ENCODE results near the gene KRTAP5-1. TPM values are rescaled to one million over a fixed set of nuclear protein-coding genes. Genes with fewer than 3 reads are reported as not detected.
"Not testable (repeated sequence)": the region's sequence is repeated elsewhere in the genome, so short reads cannot be mapped to it uniquely, and the experiment has no call there.

The KRTAP5-1 gene
- total and polyA plus RNA-seq, 12 donors: 0.10 TPM; not detected in 11

DNA sequence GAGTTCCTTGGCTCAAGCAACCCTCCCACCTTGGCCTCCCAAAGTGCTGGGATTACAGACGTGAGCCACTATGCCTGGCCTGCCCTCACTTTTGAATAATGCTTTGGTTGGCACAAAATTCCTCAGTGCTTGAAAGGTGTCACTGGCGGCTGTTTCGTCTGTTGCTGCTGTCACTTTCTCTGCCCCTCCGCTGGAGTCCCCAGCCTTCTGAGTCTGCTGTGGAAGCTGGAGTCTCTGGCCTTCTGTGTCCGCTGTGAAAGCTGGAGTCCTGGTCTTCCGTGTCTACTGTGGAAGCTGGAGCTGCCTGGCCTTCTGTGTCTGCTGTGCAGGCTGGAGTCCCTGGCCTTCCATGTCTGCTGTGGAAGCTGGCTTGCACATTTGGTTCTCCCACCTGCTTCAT lies 4.9 kb upstream of the KRTAP5-1 start:
- TF ChIP-seq, protein P1, sequence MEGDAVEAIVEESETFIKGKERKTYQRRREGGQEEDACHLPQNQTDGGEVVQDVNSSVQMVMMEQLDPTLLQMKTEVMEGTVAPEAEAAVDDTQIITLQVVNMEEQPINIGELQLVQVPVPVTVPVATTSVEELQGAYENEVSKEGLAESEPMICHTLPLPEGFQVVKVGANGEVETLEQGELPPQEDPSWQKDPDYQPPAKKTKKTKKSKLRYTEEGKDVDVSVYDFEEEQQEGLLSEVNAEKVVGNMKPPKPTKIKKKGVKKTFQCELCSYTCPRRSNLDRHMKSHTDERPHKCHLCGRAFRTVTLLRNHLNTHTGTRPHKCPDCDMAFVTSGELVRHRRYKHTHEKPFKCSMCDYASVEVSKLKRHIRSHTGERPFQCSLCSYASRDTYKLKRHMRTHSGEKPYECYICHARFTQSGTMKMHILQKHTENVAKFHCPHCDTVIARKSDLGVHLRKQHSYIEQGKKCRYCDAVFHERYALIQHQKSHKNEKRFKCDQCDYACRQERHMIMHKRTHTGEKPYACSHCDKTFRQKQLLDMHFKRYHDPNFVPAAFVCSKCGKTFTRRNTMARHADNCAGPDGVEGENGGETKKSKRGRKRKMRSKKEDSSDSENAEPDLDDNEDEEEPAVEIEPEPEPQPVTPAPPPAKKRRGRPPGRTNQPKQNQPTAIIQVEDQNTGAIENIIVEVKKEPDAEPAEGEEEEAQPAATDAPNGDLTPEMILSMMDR (IDR thresholded peaks at IDR 0.05): no peak
- no peak for TF ChIP-seq POLR2A (IDR thresholded peaks at IDR 0.05)
- no peak overlapping the region for H3K27ac ChIP-seq
- no peak overlapping the region for H3K4me3 ChIP-seq
- no peak for DNase-seq
- no peaks in the 10 kb centered on the region for H3K4me1 ChIP-seq (replicated peaks in 1 of 2)
- WGBS, 4 donors: 78 to 89% (median 85%) methylated on average over 6 of the region's 6 CpGs
- no peaks in the 10 kb centered on the region for H3K9me3 ChIP-seq (replicated peaks in 1 of 3)
- H3K27me3 ChIP-seq: peaks cover 11% of the 10 kb centered on the region
- intact Hi-C loops (cut with DNase I): no loop called here
- H3K36me3 ChIP-seq (replicated peaks in 1 of 2): no peaks in the 10 kb centered on the region

DNA sequence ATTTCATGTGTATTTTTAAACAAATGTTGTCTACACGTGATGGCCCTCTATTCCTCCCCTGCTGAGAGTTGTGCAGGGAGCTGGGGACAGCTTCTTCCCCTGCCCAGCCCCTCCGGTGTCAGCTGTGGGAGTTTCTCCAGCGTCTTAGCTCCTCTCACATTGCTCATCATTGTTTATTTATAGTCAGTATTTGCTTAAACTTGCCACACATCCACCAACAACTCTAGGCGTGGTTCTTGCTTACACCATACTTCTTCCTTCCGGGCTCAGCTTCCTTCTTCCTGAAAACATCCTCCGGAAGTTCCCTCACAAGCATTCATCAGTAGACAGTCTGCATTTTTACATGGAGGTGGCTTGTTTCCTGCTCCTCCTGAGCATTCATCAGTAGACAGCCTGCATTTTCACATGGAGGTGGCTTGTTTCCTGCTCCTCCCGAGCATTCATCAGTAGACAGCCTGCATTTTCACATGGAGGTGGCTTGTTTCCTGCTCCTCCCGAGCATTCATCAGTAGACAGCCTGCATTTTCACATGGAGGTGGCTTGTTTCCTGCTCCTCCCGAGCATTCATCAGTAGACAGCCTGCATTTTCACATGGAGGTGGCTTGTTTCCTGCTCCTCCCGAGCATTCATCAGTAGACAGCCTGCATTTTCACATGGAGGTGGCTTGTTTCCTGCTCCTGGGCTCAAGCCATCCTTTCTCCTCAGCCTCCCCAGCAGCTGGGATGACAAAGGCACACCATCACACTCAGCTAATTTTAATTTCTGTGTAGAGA lies 4.3 kb upstream of the KRTAP5-1 start:
- H3K27me3 ChIP-seq; H3K4me3 ChIP-seq; H3K27ac ChIP-seq; intact Hi-C loops (cut with DNase I); H3K4me1 ChIP-seq (replicated peaks in 1 of 2); H3K36me3 ChIP-seq (replicated peaks in 1 of 2); H3K9me3 ChIP-seq (replicated peaks in 1 of 3); DNase-seq: not testable (repeated sequence)
- WGBS, 4 donors: 23 to 34% (median 31%) methylated on average over 7 to 8 of the region's 10 CpGs

DNA sequence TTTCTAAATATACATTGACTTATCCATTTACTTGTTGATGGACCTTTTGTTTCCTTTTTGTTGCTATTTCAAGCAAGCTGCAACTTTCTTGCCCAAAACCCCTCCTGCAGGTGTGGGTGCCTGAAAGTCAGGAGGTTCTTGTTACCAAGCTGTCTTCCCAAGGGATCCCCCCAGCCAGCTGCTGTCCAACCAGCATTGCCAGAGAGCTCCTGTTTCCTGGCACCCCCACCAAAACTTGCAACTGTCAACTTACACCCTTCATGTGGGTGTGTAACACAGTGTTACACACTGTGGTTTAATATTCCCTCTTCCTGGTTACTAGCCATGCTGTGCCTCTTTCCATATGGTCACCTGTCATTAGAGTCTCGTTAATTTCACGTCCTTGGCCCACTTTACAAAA lies 1.6 kb upstream of the KRTAP5-1 start:
- intact Hi-C loops (cut with DNase I): no loop called here
- peaks cover 19% of the 10 kb centered on the region for H3K27me3 ChIP-seq
- no peak overlapping the region for H3K4me3 ChIP-seq
- WGBS, 4 donors: 55 to 73% (median 59%) methylated on average over 2 of the region's 2 CpGs
- no peak for DNase-seq
- H3K4me1 ChIP-seq (replicated peaks in 1 of 2): no peaks in the 10 kb centered on the region
- H3K9me3 ChIP-seq (replicated peaks in 1 of 3): no peaks in the 10 kb centered on the region
- H3K36me3 ChIP-seq (replicated peaks in 1 of 2): no peaks in the 10 kb centered on the region
- TF ChIP-seq, protein P1 (IDR thresholded peaks at IDR 0.05): no peak
- no peak for TF ChIP-seq POLR2A (IDR thresholded peaks at IDR 0.05)
- no peak overlapping the region for H3K27ac ChIP-seq

DNA sequence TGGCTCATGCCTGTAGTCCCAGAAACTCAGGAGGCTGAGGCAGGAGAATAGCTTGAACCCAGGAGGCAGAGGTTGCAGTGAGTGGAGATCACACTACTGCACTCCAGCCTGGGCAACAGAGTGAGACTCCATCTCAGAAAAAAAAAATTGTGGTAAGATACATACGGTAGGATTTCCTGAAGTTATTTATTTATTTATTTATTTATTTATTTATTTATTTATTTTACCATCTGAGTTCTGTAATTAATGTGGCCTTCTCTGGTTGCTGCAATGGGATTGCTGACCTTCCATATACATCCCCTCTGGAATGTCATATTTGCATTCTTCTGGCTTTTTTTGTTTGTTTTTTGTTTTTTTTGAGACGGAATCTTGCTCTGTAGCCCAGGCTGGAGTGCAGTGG lies 2.2 kb downstream of the KRTAP5-1 start:
- intact Hi-C loops (cut with DNase I); H3K27ac ChIP-seq: not testable (repeated sequence)

DNA sequence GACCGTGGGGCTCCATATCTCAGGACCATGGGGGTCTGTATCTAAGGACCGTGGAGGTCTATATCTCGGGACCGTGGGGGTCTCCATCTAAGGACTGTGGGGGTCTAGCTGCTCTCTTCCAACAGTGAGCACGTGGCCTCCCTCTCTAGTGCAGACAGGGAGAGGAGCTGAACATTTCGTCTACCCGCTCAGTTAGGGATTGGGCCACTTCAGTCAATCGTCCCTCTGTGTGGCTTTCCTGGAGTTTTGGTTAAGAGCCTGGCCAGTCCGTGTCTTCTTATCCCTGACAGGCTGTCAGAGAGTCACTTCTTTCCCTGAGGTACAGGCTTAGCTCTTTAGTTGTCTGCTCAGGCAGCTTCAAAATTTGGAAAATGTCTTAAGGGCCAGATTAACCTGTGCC lies 3.1 kb downstream of the KRTAP5-1 start:
- Histone ChIP-seq H3K9me3 (replicated peaks in 1 of 3) (no peaks in the 10 kb centered on the region), H3K27me3 (peaks cover 15% of the 10 kb centered on the region), H3K27ac (no peak overlapping the region), H3K4me1 (replicated peaks in 1 of 2) (no peaks in the 10 kb centered on the region), H3K36me3 (replicated peaks in 1 of 2) (no peaks in the 10 kb centered on the region), H3K4me3 (no peak overlapping the region)
- no peak for DNase-seq
- intact Hi-C loops (cut with DNase I): no loop called here
- WGBS, 4 donors: 58 to 87% (median 79%) methylated on average over 4 to 9 of the region's 9 CpGs
- TF ChIP-seq, protein P1 (IDR thresholded peaks at IDR 0.05): no peak
- no peak for TF ChIP-seq POLR2A (IDR thresholded peaks at IDR 0.05)

More for the DNA sequence above, 2.2 kb downstream of the KRTAP5-1 start:
- 63 to 93% (median 71%) methylated on average over 2 of the region's 2 CpGs for WGBS, 4 donors
- not testable (repeated sequence) for H3K4me3 ChIP-seq; H3K36me3 ChIP-seq (replicated peaks in 1 of 2); DNase-seq; H3K4me1 ChIP-seq (replicated peaks in 1 of 2); H3K9me3 ChIP-seq (replicated peaks in 1 of 3)
- peaks cover 15% of the 10 kb centered on the region for H3K27me3 ChIP-seq

Measured in adrenal gland (tissue), 12 donors.